GM23338 (cell line): Measurements from ENCODE around the gene PNPLA3.

Experiments used
- CREB1 ChIP-seq: fragments of 250-450 bp; sonication (Bioruptor Pico); IDR thresholded peaks from 2 replicates; pipeline ENCODE4 v1.5.0; 2020; ENCODE audit warnings: low read depth, mild to moderate bottlenecking, moderate library complexity
- CTCF ChIP-seq, 2 experiments: fragments of 200-600 bp in 1 of 2; sonication (generic) in 1 of 2; conservative IDR thresholded peaks; 2 replicates each; pipeline versions ENCODE4 v1.5.1 to v1.6.1; 2016 to 2017; ENCODE audit warnings: antibody characterized with exemption in 2 of 2, low read depth in 2 of 2, mild to moderate bottlenecking in 2 of 2, moderate library complexity in 1 of 2
- EZH2 ChIP-seq: fragments of 200-600 bp; sonication (generic); IDR thresholded peaks from one replicate; pipeline ENCODE4 v1.8.0; 2017; ENCODE audit warnings: antibody characterized with exemption, mild to moderate bottlenecking, low read depth; ENCODE audit not compliant: unreplicated experiment
- EZH2phosphoT487 ChIP-seq: fragments of 200-600 bp; sonication (generic); IDR thresholded peaks from one replicate; pipeline ENCODE4 v1.8.1; 2018; ENCODE audit warnings: antibody characterized with exemption; ENCODE audit not compliant: unreplicated experiment
- POLR2AphosphoS5 ChIP-seq: IDR thresholded peaks from 2 replicates; pipeline ENCODE4 v1.6.1; 2016; ENCODE audit warnings: antibody characterized with exemption, low read depth

- TF ChIP-seq EZH2 (no peak), CTCF (conservative IDR thresholded peaks at IDR 0.05; ENCODE audit: low read depth in 2 of 2) (no peak), EZH2phosphoT487 (no peak), POLR2AphosphoS5 (no peak), CREB1 (CRISPR knock-in tag) (no peak)
Observed at GRCh38 chr22:43894122-43894521, 29.5 kb upstream of the PNPLA3 start.
